Erythroblast (primary cell): ENCODE measurements around the gene TRABD2B.

Source experiments
- GATA1 ChIP-seq: IDR thresholded peaks from 2 replicates; pipeline ENCODE4 v1.6.1; 2011; ENCODE audit warnings: low read depth, mild to moderate bottlenecking, control low read depth, low read length, moderate library complexity
- POLR2A ChIP-seq: IDR thresholded peaks from 2 replicates; pipeline ENCODE4 v1.6.1; 2011; ENCODE audit warnings: mild to moderate bottlenecking, low read length

- TF ChIP-seq POLR2A = no peak
- TF ChIP-seq GATA1 = no peak
Measured at GRCh38 chr1:47912756-47913155, 84.4 kb downstream of the TRABD2B start.
